ENCODE results near the gene TNS4. TPM values are rescaled to one million over a fixed set of nuclear protein-coding genes. Genes with fewer than 3 reads are reported as not detected.

The TNS4 gene
- polyA plus RNA-seq, 2 of the 4 experiments (the other 2 are of a cell fraction) = 24.2 to 73.5 TPM

DNA sequence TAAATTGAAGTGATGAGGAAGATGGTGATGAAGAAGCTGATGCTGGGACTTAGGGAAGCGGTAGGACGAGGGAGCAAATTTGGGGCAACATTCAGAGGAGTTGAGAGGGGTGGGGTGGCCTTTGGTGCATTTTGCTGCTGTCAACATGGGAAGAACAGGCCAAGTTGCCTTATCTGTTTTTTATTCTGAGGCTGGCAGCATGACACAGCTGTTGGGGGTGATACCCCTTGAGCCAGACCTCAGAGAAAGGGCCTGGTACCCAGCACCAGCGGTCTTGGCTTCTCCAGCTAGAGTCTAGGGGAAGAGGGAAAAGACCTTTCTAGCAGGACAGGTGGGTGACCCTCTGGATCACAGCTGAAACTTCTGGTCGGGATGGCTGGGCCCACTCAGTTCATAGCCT is 53.6 kb downstream of the TNS4 start:
- H3K9me3 ChIP-seq = no peaks in the 10 kb centered on the region
- no peak for TF ChIP-seq EHMT2 (IDR thresholded peaks at IDR 0.05; ENCODE audit: low read depth)
- no peak for TF ChIP-seq HOXB5 (CRISPR knock-in tag; IDR thresholded peaks at IDR 0.05)
- no peak for TF ChIP-seq FOSL2 (IDR thresholded peaks at IDR 0.05)
- no peak for TF ChIP-seq FOSL2 (CRISPR knock-in tag; IDR thresholded peaks at IDR 0.05)
- TF ChIP-seq CHD2 (IDR thresholded peaks at IDR 0.05; ENCODE audit: low read length, partially characterized antibody) = no peak
- no peak for TF ChIP-seq ZNF302 (CRISPR knock-in tag; IDR thresholded peaks at IDR 0.05)
- TF ChIP-seq JUNB (IDR thresholded peaks at IDR 0.05) = no peak
- TF ChIP-seq TFCP2L1 (CRISPR knock-in tag; IDR thresholded peaks at IDR 0.05) = no peak
- peak in 1 of 2 experiments; percentile 25; a peak in 1 of 5 replicates for TF ChIP-seq JUN (IDR thresholded peaks at IDR 0.05)
- H3K4me1 ChIP-seq = peaks cover 59% of the 10 kb centered on the region
- WGBS (ENCODE audit: missing lambda C conversion rate) = 24% methylated on average over 4 of the region's 4 CpGs
- H3K4me2 ChIP-seq = peak overlapping the region; percentile 91
- ChIA-PET CTCF (interaction anchor here (0.6 to 37.5 kb wide), 17 partner anchors 7 to 158 kb away, joined by 3 to 822 read pairs (median 5); partner anchors contain the start of gene IGFBP4), POLR2A (interaction anchor here (0.8 to 1.9 kb wide), 7 partner anchors 8 to 1241 kb away, joined by 3 to 7 read pairs (median 3); partner anchors contain the start of gene EIF1)
- ATAC-seq (no peak), DNase-seq (ENCODE audit: low read depth in 1 of 2, low spot score in 1 of 2) (no peak), FAIRE-seq (no peak)
- peak overlapping the region; percentile 78 for H3K4me3 ChIP-seq
- peak overlapping the region; percentile 98 for H3K27ac ChIP-seq

DNA sequence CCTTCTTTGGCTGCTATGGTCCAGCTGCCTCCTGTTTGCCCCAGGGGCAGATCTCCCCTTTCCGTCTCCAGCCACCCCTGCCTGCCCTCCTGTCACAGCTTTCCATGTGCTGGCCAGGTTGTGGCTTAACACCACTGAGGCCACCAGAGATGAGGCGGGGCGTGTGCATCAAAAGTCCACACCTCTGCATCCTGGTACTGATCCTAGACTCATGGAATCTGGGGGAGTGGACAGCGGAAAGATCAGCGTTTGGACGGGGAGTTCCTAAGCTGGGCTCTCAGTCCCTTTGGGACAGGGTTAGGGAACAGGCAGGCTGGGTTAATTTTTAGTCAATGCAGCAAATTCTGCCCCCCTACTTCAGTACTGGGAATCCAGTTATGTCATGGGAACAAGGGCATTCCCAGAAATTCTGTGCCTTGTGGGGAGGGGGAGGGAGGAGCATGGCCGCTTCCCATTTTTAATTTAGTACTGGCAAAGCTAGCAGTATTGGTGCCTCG is 54.2 kb downstream of the TNS4 start:
- POLR2A ChIA-PET = interaction anchor here (0.8 to 1.9 kb wide), 8 partner anchors 8 to 1241 kb away, joined by 3 to 7 read pairs (median 4); partner anchors contain the start of gene EIF1
- CTCF ChIA-PET = interaction anchor here (0.7 to 37.5 kb wide), 15 partner anchors 6 to 157 kb away, joined by 3 to 822 read pairs (median 7); partner anchors contain the start of gene IGFBP4
- WGBS (ENCODE audit: missing lambda C conversion rate) = 7% methylated on average over 8 of the region's 8 CpGs

DNA sequence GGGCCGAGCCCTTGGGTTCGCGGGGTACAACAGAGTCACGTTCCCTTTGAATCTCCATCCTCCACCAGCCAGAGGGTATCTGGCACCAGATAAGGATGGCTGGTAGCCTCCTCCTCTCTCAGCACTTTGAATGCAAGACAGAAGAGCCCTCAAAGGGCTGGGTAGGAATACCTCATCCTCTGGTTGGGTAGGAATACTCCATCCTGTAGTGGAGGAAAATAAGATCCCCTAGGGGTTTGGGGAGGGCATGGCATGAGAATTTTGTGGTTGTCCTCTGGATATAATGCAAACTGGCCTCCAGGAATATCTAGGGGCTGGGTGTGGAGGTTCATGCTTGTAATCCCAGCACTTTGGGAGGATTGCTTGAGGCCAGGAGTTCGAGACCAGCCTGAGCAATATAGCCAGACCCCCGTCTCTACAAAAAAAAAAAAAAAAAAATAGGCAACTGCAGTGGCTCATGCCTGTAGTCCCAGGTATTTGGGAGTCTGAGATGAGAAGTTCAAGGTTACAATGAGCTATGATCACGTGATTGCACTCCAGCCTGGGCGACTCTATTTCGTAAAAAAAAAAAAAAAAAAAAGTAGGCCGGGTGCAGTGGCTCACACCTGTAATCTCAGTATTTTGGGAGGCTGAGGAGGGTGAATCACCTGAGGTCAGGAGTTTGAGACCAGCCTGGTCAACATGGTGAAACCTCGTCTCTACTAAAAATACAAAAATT is 55.5 kb downstream of the TNS4 start:
- DNase-seq (ENCODE audit: low read depth in 1 of 2, low spot score in 1 of 2) (peak; percentile 60 to 78), ATAC-seq (peak in 1 of 2 experiments; percentile 1; a peak in 1 of 6 replicates), FAIRE-seq (no peak)
- no peaks in the 10 kb centered on the region for H3K9me3 ChIP-seq
- peak overlapping the region; percentile 78 for H3K4me3 ChIP-seq
- peak overlapping the region; percentile 91 for H3K4me2 ChIP-seq
- H3K27ac ChIP-seq = peak overlapping the region; percentile 98
- peaks cover 52% of the 10 kb centered on the region for H3K4me1 ChIP-seq
- POLR2A ChIA-PET = interaction anchor here (0.5 to 1.2 kb wide), 6 partner anchors 8 to 1462 kb away, joined by 3 to 4 read pairs (median 4); partner anchors contain the start of gene TOP2A
- CTCF ChIA-PET = interaction anchor here (0.7 to 37.5 kb wide), 11 partner anchors 12 to 115 kb away, joined by 3 to 822 read pairs (median 11); no protein-coding TSS in a partner anchor
- 7% methylated on average over 11 of the region's 11 CpGs for WGBS (ENCODE audit: missing lambda C conversion rate)
- TF ChIP-seq POLR2AphosphoS2 (conservative IDR thresholded peaks at IDR 0.05; ENCODE audit: low read length) (0 out of 2 replicates have a peak, but pooled peaks have one; percentile 42), ZSCAN20 (CRISPR knock-in tag; IDR thresholded peaks at IDR 0.05) (no peak), EHF (CRISPR knock-in tag; IDR thresholded peaks at IDR 0.05) (no peak), FOXS1 (CRISPR knock-in tag; IDR thresholded peaks at IDR 0.05) (no peak), NFE2L2 (conservative IDR thresholded peaks at IDR 0.05; ENCODE audit: low read length) (no peak)
- TF ChIP-seq, protein P1, sequence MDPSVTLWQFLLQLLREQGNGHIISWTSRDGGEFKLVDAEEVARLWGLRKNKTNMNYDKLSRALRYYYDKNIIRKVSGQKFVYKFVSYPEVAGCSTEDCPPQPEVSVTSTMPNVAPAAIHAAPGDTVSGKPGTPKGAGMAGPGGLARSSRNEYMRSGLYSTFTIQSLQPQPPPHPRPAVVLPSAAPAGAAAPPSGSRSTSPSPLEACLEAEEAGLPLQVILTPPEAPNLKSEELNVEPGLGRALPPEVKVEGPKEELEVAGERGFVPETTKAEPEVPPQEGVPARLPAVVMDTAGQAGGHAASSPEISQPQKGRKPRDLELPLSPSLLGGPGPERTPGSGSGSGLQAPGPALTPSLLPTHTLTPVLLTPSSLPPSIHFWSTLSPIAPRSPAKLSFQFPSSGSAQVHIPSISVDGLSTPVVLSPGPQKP (IDR thresholded peaks at IDR 0.05; ENCODE audit: low read depth, low read length) = no peak
- TF ChIP-seq, protein P2, sequence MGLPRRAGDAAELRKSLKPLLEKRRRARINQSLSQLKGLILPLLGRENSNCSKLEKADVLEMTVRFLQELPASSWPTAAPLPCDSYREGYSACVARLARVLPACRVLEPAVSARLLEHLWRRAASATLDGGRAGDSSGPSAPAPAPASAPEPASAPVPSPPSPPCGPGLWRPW (IDR thresholded peaks at IDR 0.05) = no peak
- TF ChIP-seq, protein P3, sequence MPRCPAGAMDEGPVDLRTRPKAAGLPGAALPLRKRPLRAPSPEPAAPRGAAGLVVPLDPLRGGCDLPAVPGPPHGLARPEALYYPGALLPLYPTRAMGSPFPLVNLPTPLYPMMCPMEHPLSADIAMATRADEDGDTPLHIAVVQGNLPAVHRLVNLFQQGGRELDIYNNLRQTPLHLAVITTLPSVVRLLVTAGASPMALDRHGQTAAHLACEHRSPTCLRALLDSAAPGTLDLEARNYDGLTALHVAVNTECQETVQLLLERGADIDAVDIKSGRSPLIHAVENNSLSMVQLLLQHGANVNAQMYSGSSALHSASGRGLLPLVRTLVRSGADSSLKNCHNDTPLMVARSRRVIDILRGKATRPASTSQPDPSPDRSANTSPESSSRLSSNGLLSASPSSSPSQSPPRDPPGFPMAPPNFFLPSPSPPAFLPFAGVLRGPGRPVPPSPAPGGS (IDR thresholded peaks at IDR 0.05) = no peak
- TF ChIP-seq, protein P4, sequence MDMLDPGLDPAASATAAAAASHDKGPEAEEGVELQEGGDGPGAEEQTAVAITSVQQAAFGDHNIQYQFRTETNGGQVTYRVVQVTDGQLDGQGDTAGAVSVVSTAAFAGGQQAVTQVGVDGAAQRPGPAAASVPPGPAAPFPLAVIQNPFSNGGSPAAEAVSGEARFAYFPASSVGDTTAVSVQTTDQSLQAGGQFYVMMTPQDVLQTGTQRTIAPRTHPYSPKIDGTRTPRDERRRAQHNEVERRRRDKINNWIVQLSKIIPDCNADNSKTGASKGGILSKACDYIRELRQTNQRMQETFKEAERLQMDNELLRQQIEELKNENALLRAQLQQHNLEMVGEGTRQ (IDR thresholded peaks at IDR 0.05) = peak; percentile 55; the same call in 1 of the 2 replicates

More for the DNA sequence above, 54.2 kb downstream of the TNS4 start:
- H3K4me2 ChIP-seq = peak overlapping the region; percentile 91
- peak overlapping the region; percentile 78 for H3K4me3 ChIP-seq
- DNase-seq (ENCODE audit: low read depth in 1 of 2, low spot score in 1 of 2) = no peak
- H3K27ac ChIP-seq = peak overlapping the region; percentile 98
- no peaks in the 10 kb centered on the region for H3K9me3 ChIP-seq
- TF ChIP-seq MAFK (IDR thresholded peaks at IDR 0.05; ENCODE audit: partially characterized antibody) (peak; percentile 87), TFCP2L1 (CRISPR knock-in tag; IDR thresholded peaks at IDR 0.05) (0 out of 2 replicates have a peak, but pooled peaks have one; percentile 4), MYC (IDR thresholded peaks at IDR 0.05; ENCODE audit: borderline replicate concordance, low read length) (no peak), ZSCAN20 (CRISPR knock-in tag; IDR thresholded peaks at IDR 0.05) (no peak), GATA3 (IDR thresholded peaks at IDR 0.05; ENCODE audit: borderline replicate concordance) (0 out of 2 replicates have a peak, but pooled peaks have one; percentile 4)
- TF ChIP-seq, protein P5, sequence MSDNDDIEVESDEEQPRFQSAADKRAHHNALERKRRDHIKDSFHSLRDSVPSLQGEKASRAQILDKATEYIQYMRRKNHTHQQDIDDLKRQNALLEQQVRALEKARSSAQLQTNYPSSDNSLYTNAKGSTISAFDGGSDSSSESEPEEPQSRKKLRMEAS (IDR thresholded peaks at IDR 0.05) = peak; percentile 48; the same call in 1 of the 2 replicates
- TF ChIP-seq, protein P6, sequence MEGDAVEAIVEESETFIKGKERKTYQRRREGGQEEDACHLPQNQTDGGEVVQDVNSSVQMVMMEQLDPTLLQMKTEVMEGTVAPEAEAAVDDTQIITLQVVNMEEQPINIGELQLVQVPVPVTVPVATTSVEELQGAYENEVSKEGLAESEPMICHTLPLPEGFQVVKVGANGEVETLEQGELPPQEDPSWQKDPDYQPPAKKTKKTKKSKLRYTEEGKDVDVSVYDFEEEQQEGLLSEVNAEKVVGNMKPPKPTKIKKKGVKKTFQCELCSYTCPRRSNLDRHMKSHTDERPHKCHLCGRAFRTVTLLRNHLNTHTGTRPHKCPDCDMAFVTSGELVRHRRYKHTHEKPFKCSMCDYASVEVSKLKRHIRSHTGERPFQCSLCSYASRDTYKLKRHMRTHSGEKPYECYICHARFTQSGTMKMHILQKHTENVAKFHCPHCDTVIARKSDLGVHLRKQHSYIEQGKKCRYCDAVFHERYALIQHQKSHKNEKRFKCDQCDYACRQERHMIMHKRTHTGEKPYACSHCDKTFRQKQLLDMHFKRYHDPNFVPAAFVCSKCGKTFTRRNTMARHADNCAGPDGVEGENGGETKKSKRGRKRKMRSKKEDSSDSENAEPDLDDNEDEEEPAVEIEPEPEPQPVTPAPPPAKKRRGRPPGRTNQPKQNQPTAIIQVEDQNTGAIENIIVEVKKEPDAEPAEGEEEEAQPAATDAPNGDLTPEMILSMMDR (IDR thresholded peaks at IDR 0.05) = no peak
- TF ChIP-seq, protein P7, sequence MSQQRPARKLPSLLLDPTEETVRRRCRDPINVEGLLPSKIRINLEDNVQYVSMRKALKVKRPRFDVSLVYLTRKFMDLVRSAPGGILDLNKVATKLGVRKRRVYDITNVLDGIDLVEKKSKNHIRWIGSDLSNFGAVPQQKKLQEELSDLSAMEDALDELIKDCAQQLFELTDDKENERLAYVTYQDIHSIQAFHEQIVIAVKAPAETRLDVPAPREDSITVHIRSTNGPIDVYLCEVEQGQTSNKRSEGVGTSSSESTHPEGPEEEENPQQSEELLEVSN (IDR thresholded peaks at IDR 0.05; ENCODE audit: borderline replicate concordance, low read depth) = 0 out of 2 replicates have a peak, but pooled peaks have one; percentile 23
- FAIRE-seq = no peak
- peaks cover 58% of the 10 kb centered on the region for H3K4me1 ChIP-seq
- no peak for ATAC-seq
